Fibroblast of mammary gland (primary cell): Measurements from ENCODE around the gene HS3ST1.

Experiments used
- DNase-seq: peaks from one replicate; pipeline ENCODE4 v3.0.0-alpha.2; 2010; ENCODE audit warnings: low read depth
- H3K4me3 ChIP-seq: 2 replicates; pipeline ENCODE4 v1.5.1; 2011; ENCODE audit warnings: low read depth, mild to moderate bottlenecking, low read length, moderate library complexity; ENCODE audit not compliant: control insufficient read depth
- TF ChIP-seq, protein P1 (sequence below): conservative IDR thresholded peaks from 2 replicates; pipeline ENCODE4 v1.5.1; 2011; ENCODE audit warnings: low read depth, low read length, inconsistent platforms; ENCODE audit not compliant: control insufficient read depth, insufficient read depth

HS3ST1 gene

DNA sequence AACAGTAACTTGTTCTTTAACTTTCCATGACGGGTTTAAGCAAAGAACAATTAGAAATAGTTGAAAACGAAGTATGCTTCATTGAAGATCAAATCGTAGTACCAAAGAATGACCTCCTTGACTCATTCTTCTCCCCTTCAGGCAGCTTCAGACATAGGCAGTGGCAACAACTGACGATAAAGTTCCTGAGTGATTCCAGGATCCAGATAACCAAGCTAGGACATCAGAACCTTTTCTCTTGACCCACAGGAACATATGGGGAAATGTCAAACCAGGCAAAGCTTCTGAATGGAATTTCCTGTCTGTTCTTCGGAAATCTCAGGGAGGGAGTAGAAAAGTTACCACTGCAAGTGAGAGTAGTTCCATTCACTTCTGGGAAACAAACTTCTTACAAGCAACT, 74.2 kb downstream of the HS3ST1 start:
- TF ChIP-seq, protein P1, sequence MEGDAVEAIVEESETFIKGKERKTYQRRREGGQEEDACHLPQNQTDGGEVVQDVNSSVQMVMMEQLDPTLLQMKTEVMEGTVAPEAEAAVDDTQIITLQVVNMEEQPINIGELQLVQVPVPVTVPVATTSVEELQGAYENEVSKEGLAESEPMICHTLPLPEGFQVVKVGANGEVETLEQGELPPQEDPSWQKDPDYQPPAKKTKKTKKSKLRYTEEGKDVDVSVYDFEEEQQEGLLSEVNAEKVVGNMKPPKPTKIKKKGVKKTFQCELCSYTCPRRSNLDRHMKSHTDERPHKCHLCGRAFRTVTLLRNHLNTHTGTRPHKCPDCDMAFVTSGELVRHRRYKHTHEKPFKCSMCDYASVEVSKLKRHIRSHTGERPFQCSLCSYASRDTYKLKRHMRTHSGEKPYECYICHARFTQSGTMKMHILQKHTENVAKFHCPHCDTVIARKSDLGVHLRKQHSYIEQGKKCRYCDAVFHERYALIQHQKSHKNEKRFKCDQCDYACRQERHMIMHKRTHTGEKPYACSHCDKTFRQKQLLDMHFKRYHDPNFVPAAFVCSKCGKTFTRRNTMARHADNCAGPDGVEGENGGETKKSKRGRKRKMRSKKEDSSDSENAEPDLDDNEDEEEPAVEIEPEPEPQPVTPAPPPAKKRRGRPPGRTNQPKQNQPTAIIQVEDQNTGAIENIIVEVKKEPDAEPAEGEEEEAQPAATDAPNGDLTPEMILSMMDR: no peak
- no peak overlapping the region for H3K4me3 ChIP-seq

DNA sequence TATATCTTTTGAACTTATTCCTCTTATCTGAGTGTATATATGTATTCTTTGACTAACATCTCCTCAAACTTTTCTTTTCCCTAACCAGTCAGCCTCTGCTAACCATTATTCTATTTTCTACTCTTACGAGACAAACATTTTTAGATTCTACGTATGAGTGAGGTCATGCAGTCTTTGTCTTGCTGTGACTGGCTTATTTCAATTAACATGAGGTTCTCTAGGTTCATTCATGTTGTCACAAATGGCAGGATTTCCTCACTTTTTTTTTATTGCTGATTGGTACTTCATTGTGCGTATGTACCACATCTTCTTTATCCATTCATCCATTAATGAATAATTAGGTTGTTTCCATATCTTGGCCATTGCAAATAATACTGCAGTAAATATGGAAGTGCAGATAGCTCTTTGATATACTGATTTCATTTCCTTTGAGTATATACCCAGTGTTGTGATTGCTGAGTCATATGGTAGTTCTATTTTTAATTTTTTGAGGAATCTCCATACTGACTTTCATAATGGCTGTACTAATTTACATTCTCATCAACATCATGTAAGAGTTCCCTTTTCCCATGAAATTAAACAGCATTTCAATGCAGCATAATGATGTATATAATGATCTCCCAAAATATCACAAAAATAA, 80.1 kb downstream of the HS3ST1 start:
- DNase-seq: no peak
- H3K4me3 ChIP-seq: no peak overlapping the region
- TF ChIP-seq, protein P1: no peak

More for the DNA sequence above, 74.2 kb downstream of the HS3ST1 start:
- no peak for DNase-seq

DNA sequence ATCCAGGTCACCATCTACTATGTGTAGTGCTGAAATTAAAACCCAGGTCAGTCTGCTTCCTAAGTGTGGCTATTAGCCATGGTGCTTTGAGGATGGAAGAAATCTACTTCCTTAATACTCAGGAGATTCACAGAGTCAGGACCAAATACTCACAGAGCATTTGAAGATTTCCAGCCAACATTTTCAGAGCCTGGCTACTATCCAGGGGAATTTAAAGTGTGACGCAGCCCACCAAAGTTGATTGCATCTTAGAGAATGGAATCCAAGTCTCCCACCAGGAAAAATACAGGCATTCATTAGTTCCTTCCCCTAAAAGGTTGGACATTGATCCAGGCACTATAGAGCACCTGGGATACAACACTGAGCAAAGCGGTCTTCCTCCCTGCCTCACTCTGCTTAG, 83.8 kb downstream of the HS3ST1 start:
- DNase-seq: no peak
- TF ChIP-seq, protein P1: no peak
- no peak overlapping the region for H3K4me3 ChIP-seq

DNA sequence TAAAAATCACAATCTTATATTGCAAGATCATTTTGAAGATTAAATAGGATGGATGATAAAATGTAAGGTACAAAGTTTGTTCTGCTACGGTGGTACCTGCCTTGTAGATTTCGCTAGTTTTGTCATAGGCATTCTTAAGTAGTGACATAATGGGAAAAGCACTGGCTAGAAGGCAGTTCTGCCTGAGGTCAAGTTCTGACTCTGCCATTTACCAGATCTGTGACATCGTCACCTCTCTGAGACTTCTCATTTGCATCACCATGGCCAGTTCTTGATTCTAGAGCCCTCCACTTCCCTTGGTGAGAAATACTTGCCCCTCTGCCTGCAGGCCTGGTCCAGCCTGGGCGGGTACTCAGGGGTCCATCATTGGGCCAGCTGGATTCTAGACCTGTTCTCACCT, 85.2 kb downstream of the HS3ST1 start:
- TF ChIP-seq, protein P1: no peak
- no peak for DNase-seq
- no peak overlapping the region for H3K4me3 ChIP-seq
